GM23338 (cell line): Measurements from ENCODE around the gene SLC2A13. TPM values are rescaled to one million over a fixed set of nuclear protein-coding genes. Genes with fewer than 3 reads are reported as not detected.
A peak's percentile ranks its signal among the peaks of the same experiment; 100 is the strongest.

Experiments
- ATAC-seq: fragments of 200-7000 bp; cut with Tn5 transposase; 3 replicates; pipeline ENCODE4 v1.9.1; 2020
- DNase-seq: peaks from one replicate; pipeline ENCODE4 v3.0.0-alpha.2; 2015; ENCODE audit warnings: low spot score
- H2AFZ ChIP-seq: fragments of 200-600 bp; sonication (generic); 2 replicates; pipeline ENCODE4 v1.8.0; 2016; ENCODE audit warnings: antibody characterized with exemption, mild to moderate bottlenecking, moderate library complexity
- H3F3A ChIP-seq: fragments of 200-600 bp; sonication (generic); replicated peaks from 2 replicates; pipeline ENCODE4 v1.8.0; 2017; ENCODE audit warnings: antibody characterized with exemption, mixed run types, low read depth
- H3K27ac ChIP-seq: fragments of 200-600 bp; sonication (generic); 2 replicates; pipeline ENCODE4 v1.6.1; 2016; ENCODE audit warnings: low read depth
- H3K27me3 ChIP-seq: fragments of 200-600 bp; sonication (generic); 2 replicates; pipeline ENCODE4 v1.8.0; 2016; ENCODE audit warnings: mild to moderate bottlenecking, mixed run types, moderate library complexity; ENCODE audit not compliant: insufficient read depth
- H3K36me3 ChIP-seq: fragments of 200-600 bp; sonication (generic); 2 replicates; pipeline ENCODE4 v1.8.0; 2016; ENCODE audit warnings: mild to moderate bottlenecking; ENCODE audit not compliant: insufficient read depth
- H3K4me1 ChIP-seq: fragments of 200-600 bp; sonication (generic); 2 replicates; pipeline ENCODE4 v1.8.0; 2016; ENCODE audit warnings: mild to moderate bottlenecking, moderate library complexity; ENCODE audit not compliant: insufficient read depth
- H3K4me2 ChIP-seq: fragments of 200-600 bp; sonication (generic); 2 replicates; pipeline ENCODE4 v1.7.1; 2017; ENCODE audit warnings: mixed run types
- H3K4me3 ChIP-seq: fragments of 200-600 bp; sonication (generic); 2 replicates; pipeline ENCODE4 v1.6.1; 2016; ENCODE audit warnings: mixed run types
- H3K79me2 ChIP-seq: fragments of 200-600 bp; sonication (generic); replicated peaks from 2 replicates; pipeline ENCODE4 v1.8.0; 2017; ENCODE audit warnings: mild to moderate bottlenecking; ENCODE audit not compliant: insufficient read depth
- H3K9me2 ChIP-seq: fragments of 200-600 bp; sonication (generic); 2 replicates; pipeline ENCODE4 v1.8.0; 2017; ENCODE audit not compliant: insufficient read depth
- H4K20me1 ChIP-seq: fragments of 200-600 bp; sonication (generic); replicated peaks from 2 replicates; pipeline ENCODE4 v1.8.0; 2017; ENCODE audit warnings: mild to moderate bottlenecking; ENCODE audit not compliant: insufficient read depth
- H3K27ac Mint-ChIP-seq: 2 replicates; pipeline ENCODE4 v1.8.0; 2020; ENCODE audit warnings: inconsistent platforms, mild to moderate bottlenecking, moderate library complexity, mixed read lengths
- H3K27me3 Mint-ChIP-seq: 3 replicates; pipeline ENCODE4 v1.8.0; 2022; ENCODE audit warnings: low read depth, mild to moderate bottlenecking, moderate library complexity, mixed read lengths, inconsistent platforms; ENCODE audit not compliant: insufficient read depth, poor library complexity
- H3K36me3 Mint-ChIP-seq: 3 replicates; pipeline ENCODE4 v1.8.0; 2021; ENCODE audit warnings: low read depth, mild to moderate bottlenecking, inconsistent platforms, moderate library complexity, mixed read lengths
- H3K4me1 Mint-ChIP-seq: 3 replicates; pipeline ENCODE4 v1.8.0; 2020; ENCODE audit warnings: mild to moderate bottlenecking, inconsistent platforms, mixed read lengths
- H3K4me3 Mint-ChIP-seq: 3 replicates; pipeline ENCODE4 v1.8.0; 2021; ENCODE audit warnings: moderate library complexity, mild to moderate bottlenecking, inconsistent platforms, mixed read lengths
- H3K9me3 Mint-ChIP-seq: 3 replicates; pipeline ENCODE4 v1.8.0; 2020; ENCODE audit warnings: moderate library complexity, mild to moderate bottlenecking, inconsistent platforms, mixed read lengths
- CREB1 ChIP-seq: fragments of 250-450 bp; sonication (Bioruptor Pico); IDR thresholded peaks from 2 replicates; pipeline ENCODE4 v1.5.0; 2020; ENCODE audit warnings: low read depth, mild to moderate bottlenecking, moderate library complexity
- EZH2 ChIP-seq: fragments of 200-600 bp; sonication (generic); IDR thresholded peaks from one replicate; pipeline ENCODE4 v1.8.0; 2017; ENCODE audit warnings: antibody characterized with exemption, mild to moderate bottlenecking, low read depth; ENCODE audit not compliant: unreplicated experiment
- EZH2phosphoT487 ChIP-seq: fragments of 200-600 bp; sonication (generic); IDR thresholded peaks from one replicate; pipeline ENCODE4 v1.8.1; 2018; ENCODE audit warnings: antibody characterized with exemption; ENCODE audit not compliant: unreplicated experiment
- JUNB ChIP-seq: IDR thresholded peaks from one replicate; pipeline ENCODE4 v1.6.1; 2016; ENCODE audit warnings: antibody characterized with exemption; ENCODE audit not compliant: unreplicated experiment
- NANOG ChIP-seq: IDR thresholded peaks from 2 replicates; pipeline ENCODE4 v1.6.1; 2016; ENCODE audit warnings: antibody characterized with exemption, borderline replicate concordance
- POLR2AphosphoS5 ChIP-seq: IDR thresholded peaks from 2 replicates; pipeline ENCODE4 v1.6.1; 2016; ENCODE audit warnings: antibody characterized with exemption, low read depth
- STAT1 ChIP-seq: IDR thresholded peaks from one replicate; pipeline ENCODE4 v1.6.1; 2016; ENCODE audit warnings: antibody characterized with exemption; ENCODE audit not compliant: unreplicated experiment
- ZNF114 ChIP-seq: fragments of 250-450 bp; sonication (Bioruptor Pico); IDR thresholded peaks from 2 replicates; pipeline ENCODE4 v1.5.0; 2020; ENCODE audit warnings: mild to moderate bottlenecking, moderate library complexity
- ZNF331 ChIP-seq: fragments of 250-450 bp; sonication (Bioruptor Pico); IDR thresholded peaks from 2 replicates; pipeline ENCODE4 v1.5.0; 2020; ENCODE audit warnings: low read depth, mild to moderate bottlenecking, moderate library complexity
- polyA plus RNA-seq: library from polyadenylated mRNA; unstranded; fragments of >200 nt; fragmentation: Nextera tagmentation; extraction: Ambion mirVana; gene quantifications from 2 replicates; pipeline ENCODE4 v1.2.1, GENCODE V29; 2016
- total RNA-seq: library from RNA; depleted of rRNA; stranded (reverse); fragments of >200 nt; shearing (Covaris generic); gene quantifications from 2 replicates; pipeline ENCODE4 v1.2.3, GENCODE V29; 2014
- TF ChIP-seq, protein P1 (sequence below): IDR thresholded peaks from one replicate; pipeline ENCODE4 v1.6.1; 2018; ENCODE audit warnings: antibody characterized with exemption; ENCODE audit not compliant: unreplicated experiment
- TF ChIP-seq, protein P2 (sequence below): IDR thresholded peaks from 2 replicates; pipeline ENCODE4 v1.6.1; 2016; ENCODE audit warnings: antibody characterized with exemption
- TF ChIP-seq, protein P3 (sequence below), 2 experiments: fragments of 200-600 bp in 1 of 2; sonication (generic) in 1 of 2; conservative IDR thresholded peaks; 2 replicates each; pipeline versions ENCODE4 v1.5.1 to v1.6.1; 2016 to 2017; ENCODE audit warnings: antibody characterized with exemption in 2 of 2, low read depth in 2 of 2, mild to moderate bottlenecking in 2 of 2, moderate library complexity in 1 of 2

The SLC2A13 gene
- total and polyA plus RNA-seq, 2 experiments from 2014 or later: 6.8 to 22.7 TPM

DNA sequence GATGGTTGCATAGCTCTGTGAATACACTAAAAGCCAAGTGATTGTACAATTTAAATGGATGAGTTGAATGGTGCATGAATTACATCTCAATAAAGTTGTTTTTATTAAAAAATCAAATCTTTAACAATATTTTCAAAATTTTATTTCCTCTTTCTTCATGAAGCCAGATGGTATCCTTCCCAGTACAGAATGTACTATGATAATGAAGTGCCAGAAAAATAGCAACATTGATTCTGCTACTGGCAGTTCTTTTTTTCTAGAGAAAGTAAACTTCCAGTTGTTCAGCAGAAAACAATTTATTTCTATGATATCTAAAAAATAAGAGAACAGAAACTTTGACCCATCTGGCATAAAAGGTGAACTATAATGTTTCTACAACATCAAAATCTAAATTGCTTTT lies 61.5 kb downstream of the SLC2A13 start:
- Histone ChIP-seq H3K4me2 (no peak overlapping the region), H3K9me2 (no peaks in the 10 kb centered on the region), H3K79me2 (peaks cover 4% of the 10 kb centered on the region; the same call in 1 of the 2 replicates), H3K36me3 (no peaks in the 10 kb centered on the region), H4K20me1 (no peaks in the 10 kb centered on the region), H3F3A (no peaks in the 10 kb centered on the region), H3K4me1 (no peaks in the 10 kb centered on the region), H3K4me3 (no peak overlapping the region), H3K27me3 (no peaks in the 10 kb centered on the region), H2AFZ (no peak overlapping the region), H3K27ac (no peak overlapping the region)
- Mint-ChIP-seq H3K36me3 (no peaks in the 10 kb centered on the region; the same call in 2 of the 3 replicates), H3K27ac (no peak overlapping the region), H3K4me3 (no peak overlapping the region), H3K4me1 (no peaks in the 10 kb centered on the region), H3K9me3 (no peaks in the 10 kb centered on the region), H3K27me3 (peaks cover 3% of the 10 kb centered on the region)
- no peak for TF ChIP-seq EZH2phosphoT487
- DNase-seq (no peak), ATAC-seq (no peak)

DNA sequence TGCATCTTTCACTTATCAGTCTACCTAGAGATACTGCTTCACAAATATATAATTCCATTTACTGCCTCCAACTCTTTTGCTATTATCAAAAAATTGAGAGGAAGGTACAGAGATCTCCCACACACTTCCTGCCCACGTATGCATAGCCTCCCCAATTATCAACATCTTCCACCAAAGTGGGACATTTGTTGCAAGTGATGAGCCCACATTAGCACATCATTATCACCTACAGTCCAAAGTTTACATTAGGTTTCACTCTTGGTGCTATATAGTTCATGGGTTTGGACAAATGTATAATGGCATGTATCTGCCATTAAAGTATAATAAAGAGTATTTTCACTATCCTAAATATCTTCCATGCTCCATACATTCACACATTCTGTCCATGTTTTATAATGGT lies 66.3 kb downstream of the SLC2A13 start:
- Histone ChIP-seq H3K4me1 (peaks cover 5% of the 10 kb centered on the region), H3K4me3 (no peak overlapping the region), H3K79me2 (no peaks in the 10 kb centered on the region), H3K9me2 (no peaks in the 10 kb centered on the region), H2AFZ (no peak overlapping the region), H3K4me2 (no peak overlapping the region), H3K27ac (no peak overlapping the region), H3F3A (no peaks in the 10 kb centered on the region), H3K27me3 (no peaks in the 10 kb centered on the region), H4K20me1 (no peaks in the 10 kb centered on the region), H3K36me3 (no peaks in the 10 kb centered on the region)
- peaks cover 1% of the 10 kb centered on the region for H3K27me3 Mint-ChIP-seq
- no peak for ATAC-seq
- H3K4me1 Mint-ChIP-seq: peaks cover 6% of the 10 kb centered on the region
- H3K9me3 Mint-ChIP-seq: no peaks in the 10 kb centered on the region
- H3K36me3 Mint-ChIP-seq: no peaks in the 10 kb centered on the region; the same call in 2 of the 3 replicates
- peak overlapping the region; percentile 35; the same call in 1 of the 2 replicates for H3K27ac Mint-ChIP-seq
- no peak for DNase-seq
- no peak overlapping the region for H3K4me3 Mint-ChIP-seq
- TF ChIP-seq STAT1: no peak
- TF ChIP-seq, protein P1, sequence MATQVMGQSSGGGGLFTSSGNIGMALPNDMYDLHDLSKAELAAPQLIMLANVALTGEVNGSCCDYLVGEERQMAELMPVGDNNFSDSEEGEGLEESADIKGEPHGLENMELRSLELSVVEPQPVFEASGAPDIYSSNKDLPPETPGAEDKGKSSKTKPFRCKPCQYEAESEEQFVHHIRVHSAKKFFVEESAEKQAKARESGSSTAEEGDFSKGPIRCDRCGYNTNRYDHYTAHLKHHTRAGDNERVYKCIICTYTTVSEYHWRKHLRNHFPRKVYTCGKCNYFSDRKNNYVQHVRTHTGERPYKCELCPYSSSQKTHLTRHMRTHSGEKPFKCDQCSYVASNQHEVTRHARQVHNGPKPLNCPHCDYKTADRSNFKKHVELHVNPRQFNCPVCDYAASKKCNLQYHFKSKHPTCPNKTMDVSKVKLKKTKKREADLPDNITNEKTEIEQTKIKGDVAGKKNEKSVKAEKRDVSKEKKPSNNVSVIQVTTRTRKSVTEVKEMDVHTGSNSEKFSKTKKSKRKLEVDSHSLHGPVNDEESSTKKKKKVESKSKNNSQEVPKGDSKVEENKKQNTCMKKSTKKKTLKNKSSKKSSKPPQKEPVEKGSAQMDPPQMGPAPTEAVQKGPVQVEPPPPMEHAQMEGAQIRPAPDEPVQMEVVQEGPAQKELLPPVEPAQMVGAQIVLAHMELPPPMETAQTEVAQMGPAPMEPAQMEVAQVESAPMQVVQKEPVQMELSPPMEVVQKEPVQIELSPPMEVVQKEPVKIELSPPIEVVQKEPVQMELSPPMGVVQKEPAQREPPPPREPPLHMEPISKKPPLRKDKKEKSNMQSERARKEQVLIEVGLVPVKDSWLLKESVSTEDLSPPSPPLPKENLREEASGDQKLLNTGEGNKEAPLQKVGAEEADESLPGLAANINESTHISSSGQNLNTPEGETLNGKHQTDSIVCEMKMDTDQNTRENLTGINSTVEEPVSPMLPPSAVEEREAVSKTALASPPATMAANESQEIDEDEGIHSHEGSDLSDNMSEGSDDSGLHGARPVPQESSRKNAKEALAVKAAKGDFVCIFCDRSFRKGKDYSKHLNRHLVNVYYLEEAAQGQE: no peak
- TF ChIP-seq EZH2phosphoT487: no peak
- no peak for TF ChIP-seq CREB1 (CRISPR knock-in tag)
- TF ChIP-seq, protein P2, sequence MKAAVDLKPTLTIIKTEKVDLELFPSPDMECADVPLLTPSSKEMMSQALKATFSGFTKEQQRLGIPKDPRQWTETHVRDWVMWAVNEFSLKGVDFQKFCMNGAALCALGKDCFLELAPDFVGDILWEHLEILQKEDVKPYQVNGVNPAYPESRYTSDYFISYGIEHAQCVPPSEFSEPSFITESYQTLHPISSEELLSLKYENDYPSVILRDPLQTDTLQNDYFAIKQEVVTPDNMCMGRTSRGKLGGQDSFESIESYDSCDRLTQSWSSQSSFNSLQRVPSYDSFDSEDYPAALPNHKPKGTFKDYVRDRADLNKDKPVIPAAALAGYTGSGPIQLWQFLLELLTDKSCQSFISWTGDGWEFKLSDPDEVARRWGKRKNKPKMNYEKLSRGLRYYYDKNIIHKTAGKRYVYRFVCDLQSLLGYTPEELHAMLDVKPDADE: no peak
- no peak for TF ChIP-seq JUNB
- TF ChIP-seq ZNF114 (CRISPR knock-in tag): no peak
- TF ChIP-seq EZH2: no peak
- TF ChIP-seq ZNF331 (CRISPR knock-in tag): no peak
- TF ChIP-seq, protein P3, sequence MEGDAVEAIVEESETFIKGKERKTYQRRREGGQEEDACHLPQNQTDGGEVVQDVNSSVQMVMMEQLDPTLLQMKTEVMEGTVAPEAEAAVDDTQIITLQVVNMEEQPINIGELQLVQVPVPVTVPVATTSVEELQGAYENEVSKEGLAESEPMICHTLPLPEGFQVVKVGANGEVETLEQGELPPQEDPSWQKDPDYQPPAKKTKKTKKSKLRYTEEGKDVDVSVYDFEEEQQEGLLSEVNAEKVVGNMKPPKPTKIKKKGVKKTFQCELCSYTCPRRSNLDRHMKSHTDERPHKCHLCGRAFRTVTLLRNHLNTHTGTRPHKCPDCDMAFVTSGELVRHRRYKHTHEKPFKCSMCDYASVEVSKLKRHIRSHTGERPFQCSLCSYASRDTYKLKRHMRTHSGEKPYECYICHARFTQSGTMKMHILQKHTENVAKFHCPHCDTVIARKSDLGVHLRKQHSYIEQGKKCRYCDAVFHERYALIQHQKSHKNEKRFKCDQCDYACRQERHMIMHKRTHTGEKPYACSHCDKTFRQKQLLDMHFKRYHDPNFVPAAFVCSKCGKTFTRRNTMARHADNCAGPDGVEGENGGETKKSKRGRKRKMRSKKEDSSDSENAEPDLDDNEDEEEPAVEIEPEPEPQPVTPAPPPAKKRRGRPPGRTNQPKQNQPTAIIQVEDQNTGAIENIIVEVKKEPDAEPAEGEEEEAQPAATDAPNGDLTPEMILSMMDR (conservative IDR thresholded peaks at IDR 0.05; ENCODE audit: low read depth in 2 of 2): no peak
- TF ChIP-seq NANOG: no peak
- no peak for TF ChIP-seq POLR2AphosphoS5
